Raji (cell line): ENCODE measurements around the gene GRAP.

ENCODE experiments used
- POLR2A ChIP-seq: IDR thresholded peaks from 2 replicates; pipeline ENCODE4 v1.6.1; 2011; ENCODE audit warnings: low read depth, low read length, control low read depth; ENCODE audit not compliant: insufficient read depth

Gene GRAP

DNA sequence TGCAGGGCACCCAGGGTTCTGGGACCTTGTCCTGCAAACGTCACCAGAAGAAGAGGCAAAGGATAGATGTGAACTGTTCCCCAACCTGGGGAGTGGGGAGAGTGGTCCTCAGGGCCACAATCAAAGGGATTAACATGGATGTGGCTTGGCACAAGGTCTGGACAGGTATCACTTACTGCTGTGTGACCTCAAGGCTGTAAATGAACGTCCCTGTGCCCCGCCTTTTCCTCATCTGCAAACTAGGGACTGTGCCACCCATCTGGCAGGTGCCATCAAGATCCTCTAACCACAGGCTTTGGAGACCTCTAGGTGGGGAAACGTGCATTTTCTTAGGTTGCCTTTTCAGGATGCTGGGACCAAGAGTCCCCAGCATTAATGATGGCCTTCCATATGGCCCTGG lies 69.7 kb downstream of the GRAP start:
- TF ChIP-seq POLR2A = no peak

DNA sequence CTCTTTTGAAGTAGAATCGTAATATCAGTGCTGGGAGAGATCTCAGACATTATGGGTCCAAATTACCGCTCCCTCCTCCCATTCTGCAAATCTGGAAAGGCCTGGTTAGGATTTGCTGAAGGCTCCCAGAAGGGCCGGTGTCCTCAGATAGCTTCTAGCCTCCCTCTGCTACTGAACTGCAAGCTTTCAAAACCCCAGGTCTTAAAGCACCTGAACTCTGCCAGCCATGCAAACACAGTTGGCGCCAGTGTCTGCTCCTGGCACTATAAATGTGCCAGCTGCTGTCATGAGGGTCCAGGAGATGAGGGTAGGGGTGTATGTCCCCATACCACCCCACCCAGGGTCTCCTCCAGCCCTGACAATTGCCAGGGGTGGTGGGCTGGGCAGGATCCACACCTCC lies 70.6 kb downstream of the GRAP start:
- TF ChIP-seq POLR2A = no peak

GRCh38 chr17:18975597-18975996 lies 71.2 kb downstream of the GRAP start:
- no peak for TF ChIP-seq POLR2A

DNA sequence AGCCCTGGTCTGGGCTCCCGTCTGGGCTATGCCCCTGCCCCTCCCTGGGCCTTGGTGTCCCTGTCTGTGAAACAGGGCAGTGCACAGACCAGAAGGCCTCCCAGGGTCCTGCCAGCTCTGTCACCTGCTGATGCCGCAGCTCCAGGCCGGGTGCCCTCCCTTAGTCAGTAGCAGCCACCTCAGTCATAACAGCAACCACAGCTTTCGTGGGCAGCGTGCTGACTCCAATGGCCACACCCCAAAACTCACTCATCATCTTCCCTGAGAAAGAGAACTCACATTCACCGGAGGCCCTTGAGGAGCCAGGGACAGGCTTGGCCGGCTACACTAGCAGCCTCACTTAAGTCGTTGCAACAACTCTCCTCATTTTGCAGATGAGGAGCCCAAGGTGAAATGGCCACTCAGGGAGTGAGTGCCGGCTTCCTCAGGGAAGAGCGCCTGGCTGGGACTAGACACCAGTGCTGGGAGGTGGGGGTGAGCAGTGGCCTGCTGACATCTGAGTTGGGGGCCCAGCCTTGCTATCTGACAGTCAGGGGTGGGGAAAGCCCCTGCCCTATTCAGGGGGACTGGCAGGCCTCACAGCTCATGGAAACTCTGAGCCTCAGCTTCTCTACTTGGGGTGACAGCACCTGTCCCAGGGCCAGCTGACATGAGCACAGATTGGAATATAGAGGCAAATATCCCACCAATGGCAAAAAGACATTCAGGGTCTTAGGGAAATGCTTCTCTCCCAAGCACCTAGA lies 72.2 kb downstream of the GRAP start:
- no peak for TF ChIP-seq POLR2A

DNA sequence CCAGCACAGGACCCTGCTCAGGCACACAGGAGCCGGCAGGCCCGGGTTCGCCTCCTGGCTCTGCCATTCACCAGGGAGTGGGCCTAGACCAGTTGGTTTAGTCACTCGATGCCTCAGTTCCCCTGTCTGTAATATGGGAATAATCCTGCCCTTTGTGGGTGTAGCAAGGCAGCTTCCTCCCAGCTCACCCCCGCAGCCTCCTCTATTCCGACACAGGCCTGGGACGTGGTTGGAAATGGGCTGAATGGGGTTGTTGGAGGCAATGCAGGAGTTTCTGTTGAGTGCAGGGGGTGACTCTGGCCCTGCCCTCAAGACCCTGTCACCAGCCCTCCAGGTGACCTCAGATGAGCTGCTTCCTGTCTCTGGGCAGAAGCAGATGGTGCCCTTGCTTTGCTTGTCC lies 75.0 kb downstream of the GRAP start:
- no peak for TF ChIP-seq POLR2A
